ENCODE measurements around the gene LPGAT1. TPM values are rescaled to one million over a fixed set of nuclear protein-coding genes. Genes with fewer than 3 reads are reported as not detected.

Gene LPGAT1
- total RNA-seq, 4 donors from 2014 or later: 13.7 to 86.3 (median 26.7) TPM

DNA sequence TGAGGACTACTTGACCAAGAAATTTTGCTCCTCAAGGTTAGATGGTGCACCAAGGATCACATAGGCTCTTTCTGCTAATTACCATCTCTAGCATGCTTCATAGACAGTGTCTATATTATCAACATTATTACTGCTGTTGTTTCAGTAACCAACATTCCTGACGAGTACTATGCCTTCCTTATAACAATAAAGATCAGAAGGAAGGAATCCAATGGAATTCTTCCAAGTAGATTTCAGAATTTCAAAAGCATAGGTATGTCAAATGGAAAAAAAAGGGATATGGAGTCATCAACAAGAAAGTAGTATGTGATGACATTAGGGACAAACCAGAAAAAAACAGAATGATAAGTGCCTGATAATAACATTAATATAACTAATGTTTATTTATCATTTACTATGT, 39.6 kb upstream of the LPGAT1 start:
- 42 to 54% methylated on average over 1 of the region's 1 CpG for WGBS, 2 donors
- intact Hi-C loops (cut with DNase I; ENCODE audit: low total_unique reads): no loop called here
- no peak for TF ChIP-seq POLR2A (IDR thresholded peaks at IDR 0.05)
- TF ChIP-seq, protein P1, sequence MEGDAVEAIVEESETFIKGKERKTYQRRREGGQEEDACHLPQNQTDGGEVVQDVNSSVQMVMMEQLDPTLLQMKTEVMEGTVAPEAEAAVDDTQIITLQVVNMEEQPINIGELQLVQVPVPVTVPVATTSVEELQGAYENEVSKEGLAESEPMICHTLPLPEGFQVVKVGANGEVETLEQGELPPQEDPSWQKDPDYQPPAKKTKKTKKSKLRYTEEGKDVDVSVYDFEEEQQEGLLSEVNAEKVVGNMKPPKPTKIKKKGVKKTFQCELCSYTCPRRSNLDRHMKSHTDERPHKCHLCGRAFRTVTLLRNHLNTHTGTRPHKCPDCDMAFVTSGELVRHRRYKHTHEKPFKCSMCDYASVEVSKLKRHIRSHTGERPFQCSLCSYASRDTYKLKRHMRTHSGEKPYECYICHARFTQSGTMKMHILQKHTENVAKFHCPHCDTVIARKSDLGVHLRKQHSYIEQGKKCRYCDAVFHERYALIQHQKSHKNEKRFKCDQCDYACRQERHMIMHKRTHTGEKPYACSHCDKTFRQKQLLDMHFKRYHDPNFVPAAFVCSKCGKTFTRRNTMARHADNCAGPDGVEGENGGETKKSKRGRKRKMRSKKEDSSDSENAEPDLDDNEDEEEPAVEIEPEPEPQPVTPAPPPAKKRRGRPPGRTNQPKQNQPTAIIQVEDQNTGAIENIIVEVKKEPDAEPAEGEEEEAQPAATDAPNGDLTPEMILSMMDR (IDR thresholded peaks at IDR 0.05): no peak

DNA sequence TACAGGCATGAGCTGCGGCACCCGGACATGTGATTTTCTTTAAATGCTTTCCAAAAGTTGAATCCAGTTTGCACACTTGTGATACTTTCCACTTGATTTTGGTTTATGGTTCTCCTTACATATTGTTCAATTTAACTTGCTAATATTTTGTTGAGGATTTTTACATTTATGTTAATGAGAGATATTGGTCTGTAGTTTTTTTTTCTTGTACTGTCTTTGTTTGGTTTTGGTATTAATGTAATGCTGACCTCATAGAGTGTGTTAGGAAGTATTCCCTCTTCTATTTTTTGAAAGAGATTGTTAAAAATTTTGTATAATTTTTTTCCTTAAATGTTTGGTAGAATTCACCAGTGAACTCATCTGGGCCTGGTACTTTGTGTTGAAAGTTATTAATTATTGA, 34.6 kb upstream of the LPGAT1 start:
- WGBS, 2 donors: 81 to 91% methylated on average over 2 of the region's 2 CpGs
- TF ChIP-seq, protein P1 (IDR thresholded peaks at IDR 0.05): no peak
- TF ChIP-seq POLR2A (IDR thresholded peaks at IDR 0.05): no peak
- no peak overlapping the region for H3K4me3 ChIP-seq (ENCODE audit: low read depth, poor library complexity, severe bottlenecking)
- DNase-seq (ENCODE audit: low spot score in 2 of 2): no peak
- intact Hi-C loops (cut with DNase I; ENCODE audit: low total_unique reads): no loop called here

More for the DNA sequence above, 39.6 kb upstream of the LPGAT1 start:
- H3K4me3 ChIP-seq (ENCODE audit: low read depth, poor library complexity, severe bottlenecking): no peak overlapping the region
- DNase-seq (ENCODE audit: low spot score in 2 of 2): no peak

DNA sequence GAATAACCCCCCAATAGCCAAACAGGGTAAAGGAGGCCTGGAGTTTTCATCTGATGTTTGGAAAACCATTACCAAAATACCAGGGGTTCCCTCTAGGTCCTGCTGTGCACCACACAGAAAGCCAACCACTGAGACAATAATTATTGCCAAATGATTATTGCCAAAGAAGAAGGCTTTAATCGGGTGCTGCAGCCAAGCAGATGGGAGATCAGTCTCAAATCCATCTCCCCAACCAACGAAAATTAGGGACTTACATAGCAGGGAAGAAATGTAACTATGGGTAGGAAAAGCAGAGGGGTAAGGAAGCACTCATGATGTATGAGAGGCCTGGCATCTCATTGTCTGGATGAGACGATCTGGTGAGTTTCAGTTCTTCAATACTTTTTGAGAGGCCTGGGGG, 28.8 kb upstream of the LPGAT1 start:
- intact Hi-C loops (cut with DNase I; ENCODE audit: low total_unique reads): no loop called here
- no peak for DNase-seq (ENCODE audit: low spot score in 2 of 2)
- no peak for TF ChIP-seq POLR2A (IDR thresholded peaks at IDR 0.05)
- TF ChIP-seq, protein P1 (IDR thresholded peaks at IDR 0.05): no peak
- no peak overlapping the region for H3K4me3 ChIP-seq (ENCODE audit: low read depth, poor library complexity, severe bottlenecking)
- WGBS, 2 donors: 78 to 82% methylated on average over 3 of the region's 3 CpGs

DNA sequence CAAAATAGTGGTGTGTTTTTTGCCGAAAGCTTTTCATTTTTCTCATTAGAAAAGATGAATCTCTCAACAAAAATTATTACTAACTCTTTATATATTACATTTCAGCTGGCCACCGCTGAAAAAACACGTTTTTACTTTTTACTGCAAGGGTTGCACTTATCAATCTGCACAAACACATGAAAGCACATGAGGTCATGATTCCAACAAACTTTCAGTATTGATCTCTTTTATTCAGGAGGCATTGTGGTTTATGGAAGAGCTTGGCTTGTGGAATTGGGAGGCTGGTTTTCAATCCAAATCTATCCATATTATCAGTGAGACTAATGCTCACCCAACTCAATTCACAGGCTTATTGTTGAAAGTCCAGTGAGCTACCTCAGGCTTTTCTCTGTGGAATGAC, 20.6 kb upstream of the LPGAT1 start:
- H3K4me3 ChIP-seq (ENCODE audit: low read depth, poor library complexity, severe bottlenecking): no peak overlapping the region
- intact Hi-C loops (cut with DNase I; ENCODE audit: low total_unique reads): no loop called here
- 49 to 54% methylated on average over 3 of the region's 3 CpGs for WGBS, 2 donors

DNA sequence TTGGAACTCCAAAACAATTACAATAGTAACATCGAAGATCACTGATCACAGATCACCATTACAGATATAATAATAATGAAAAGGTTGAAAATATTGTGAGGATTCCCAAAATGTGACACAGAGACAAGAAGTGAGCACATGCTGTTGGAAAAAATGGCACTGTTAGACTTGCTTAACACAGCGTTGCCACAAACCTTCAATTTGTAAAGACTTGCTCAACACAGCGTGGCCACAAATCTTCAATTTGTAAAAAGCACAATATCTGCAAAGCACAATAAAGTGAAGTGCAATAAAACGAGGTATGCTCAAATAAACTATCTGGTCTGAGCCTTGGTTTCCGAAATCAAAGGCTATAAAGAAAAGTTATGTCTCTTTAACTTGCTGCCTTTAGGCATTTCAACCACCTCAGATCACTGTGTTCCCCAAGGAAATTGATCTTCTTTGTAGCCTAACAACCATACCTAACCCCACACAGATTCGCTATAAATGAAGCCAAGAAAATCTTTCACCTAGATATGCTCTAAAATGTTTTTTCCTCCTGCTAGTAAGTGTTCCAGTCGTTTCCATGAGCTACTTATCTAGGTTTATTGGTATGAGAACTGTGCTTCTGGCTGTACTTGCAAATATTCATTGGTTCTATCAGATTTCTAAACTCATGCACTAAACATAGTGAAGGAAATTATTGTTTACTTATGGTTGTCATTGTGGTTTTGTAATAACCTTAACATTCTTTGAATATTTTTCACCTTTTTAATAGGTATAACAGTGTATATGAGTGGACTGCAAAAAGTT, 13.1 kb upstream of the LPGAT1 start:
- no peak for TF ChIP-seq POLR2A (IDR thresholded peaks at IDR 0.05)
- TF ChIP-seq, protein P1 (IDR thresholded peaks at IDR 0.05): no peak
- no peak for DNase-seq (ENCODE audit: low spot score in 2 of 2)
- 71 to 72% methylated on average over 7 of the region's 7 CpGs for WGBS, 2 donors
- no peak overlapping the region for H3K4me3 ChIP-seq (ENCODE audit: low read depth, poor library complexity, severe bottlenecking)
- intact Hi-C loops (cut with DNase I; ENCODE audit: low total_unique reads): no loop called here

More for the DNA sequence above, 20.6 kb upstream of the LPGAT1 start:
- no peak for DNase-seq (ENCODE audit: low spot score in 2 of 2)
- TF ChIP-seq, protein P1 (IDR thresholded peaks at IDR 0.05): no peak
- no peak for TF ChIP-seq POLR2A (IDR thresholded peaks at IDR 0.05)

DNA sequence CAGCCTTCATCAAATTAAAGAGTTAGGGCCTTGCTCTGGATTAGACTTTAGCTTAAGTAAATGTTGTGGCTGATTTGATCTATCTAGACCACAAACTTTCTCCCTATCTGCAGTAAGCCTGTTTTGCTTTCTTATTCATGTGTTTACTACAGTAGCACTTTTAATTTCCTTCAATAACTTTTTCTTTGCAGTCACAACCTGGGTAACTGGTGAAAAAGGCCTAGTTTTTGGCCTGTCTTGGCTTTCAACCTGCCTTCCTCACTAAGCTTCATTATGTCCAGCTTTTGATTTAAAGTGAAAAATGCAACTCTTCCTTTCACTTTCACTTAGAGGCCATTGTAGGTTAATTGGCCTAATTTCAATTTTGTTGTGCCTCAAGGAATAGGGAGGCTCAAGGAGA, 12.5 kb upstream of the LPGAT1 start:
- intact Hi-C loops (cut with DNase I; ENCODE audit: low total_unique reads): no loop called here
- no peak for DNase-seq (ENCODE audit: low spot score in 2 of 2)
- no peak overlapping the region for H3K4me3 ChIP-seq (ENCODE audit: low read depth, poor library complexity, severe bottlenecking)
- TF ChIP-seq, protein P1 (IDR thresholded peaks at IDR 0.05): no peak
- no peak for TF ChIP-seq POLR2A (IDR thresholded peaks at IDR 0.05)

Measured in lower leg skin (tissue), 4 donors.